GM19023 (cell line): ENCODE data around the gene MYF5.

Source experiments
- ATAC-seq: cut with Tn5 transposase; IDR thresholded peaks from one replicate; pipeline ENCODE4 v1.9.1; 2021; ENCODE audit warnings: mild to moderate bottlenecking, moderate library complexity; ENCODE audit not compliant: unreplicated experiment

MYF5 gene

GRCh38 chr12:80756875-80757274, 40.2 kb downstream of the MYF5 start:
- peak; percentile 83 for ATAC-seq

GRCh38 chr12:80761838-80762237, 45.1 kb downstream of the MYF5 start:
- no peak for ATAC-seq

GRCh38 chr12:80763874-80764273, 47.2 kb downstream of the MYF5 start:
- ATAC-seq = no peak

- no peak for ATAC-seq
Observed at GRCh38 chr12:80766210-80766609, 49.5 kb downstream of the MYF5 start.

GRCh38 chr12:80766897-80767296, 50.2 kb downstream of the MYF5 start:
- peak; percentile 91 for ATAC-seq
